ENCODE data around the gene AFAP1. TPM values are rescaled to one million over a fixed set of nuclear protein-coding genes. Genes with fewer than 3 reads are reported as not detected.

Gene AFAP1
- total and polyA plus RNA-seq, 2 donors (not counting 3 experiments of a cell fraction or from before 2014, with no cell fraction given): 32.3 to 103 TPM

GRCh38 chr4:7886007-7886973 is 53.4 kb downstream of the AFAP1 start:
- Histone ChIP-seq H3K27me3 (ENCODE audit: control insufficient read depth in 2 of 2, insufficient read depth in 2 of 2, low read length in 2 of 2) (no peaks in the 10 kb centered on the region), H3K9me3 (replicated peaks; ENCODE audit: control insufficient read depth, insufficient read depth, low read length) (no peaks in the 10 kb centered on the region), H3K9ac (replicated peaks; ENCODE audit: extremely low read depth, insufficient read depth, low read length) (peak overlapping the region; percentile 26), H3K9me1 (replicated peaks; ENCODE audit: control insufficient read depth, extremely low read depth, insufficient read depth, low read length) (no peaks in the 10 kb centered on the region), H3K4me2 (ENCODE audit: insufficient read depth, low read length) (peak overlapping the region; percentile 25), H3K4me3 (replicated peaks in 1 of 3; ENCODE audit: insufficient read depth in 1 of 3, low read depth in 1 of 3, low read length in 3 of 3) (no peak overlapping the region), H3K79me2 (ENCODE audit: control insufficient read depth, insufficient read depth, low read length) (peaks cover 99% of the 10 kb centered on the region), H3K4me1 (ENCODE audit: control insufficient read depth, extremely low read depth, insufficient read depth, low read length) (peaks cover 27% of the 10 kb centered on the region), H3K27ac (ENCODE audit: insufficient read depth, low read depth, low read length) (no peak overlapping the region), H3K36me3 (ENCODE audit: control insufficient read depth in 2 of 2, extremely low read depth in 1 of 2, insufficient read depth in 2 of 2, low read length in 2 of 2) (no peaks in the 10 kb centered on the region), H4K20me1 (replicated peaks; ENCODE audit: control insufficient read depth, extremely low read depth, insufficient read depth, low read length) (no peaks in the 10 kb centered on the region), H2AFZ (ENCODE audit: low read depth, low read length) (no peak overlapping the region)
- FAIRE-seq: peak; percentile 4
- BruUV-seq (replicated peaks): no TSS peak
- TF ChIP-seq POLR2A (IDR thresholded peaks at IDR 0.05; ENCODE audit: low read depth, low read length) (no peak), JUN (IDR thresholded peaks at IDR 0.05; ENCODE audit: borderline replicate concordance, insufficient read depth, insufficient read length, low read depth) (no peak), POLR2AphosphoS5 (IDR thresholded peaks at IDR 0.05; ENCODE audit: insufficient read depth, low read depth, low read length) (no peak), GATA2 (IDR thresholded peaks at IDR 0.05; ENCODE audit: insufficient read depth, insufficient read length, low read depth, low read length) (no peak), MAX (IDR thresholded peaks at IDR 0.05; ENCODE audit: insufficient read depth, insufficient read length) (no peak), MYC (IDR thresholded peaks at IDR 0.05; ENCODE audit: low read depth, low read length) (no peak), EZH2 (IDR thresholded peaks at IDR 0.05; ENCODE audit: borderline replicate concordance, low read depth, low read length, severe bottlenecking) (no peak), FOS (IDR thresholded peaks at IDR 0.05; ENCODE audit: borderline replicate concordance, insufficient read depth, low read length) (no peak)
- TF ChIP-seq, protein P1, sequence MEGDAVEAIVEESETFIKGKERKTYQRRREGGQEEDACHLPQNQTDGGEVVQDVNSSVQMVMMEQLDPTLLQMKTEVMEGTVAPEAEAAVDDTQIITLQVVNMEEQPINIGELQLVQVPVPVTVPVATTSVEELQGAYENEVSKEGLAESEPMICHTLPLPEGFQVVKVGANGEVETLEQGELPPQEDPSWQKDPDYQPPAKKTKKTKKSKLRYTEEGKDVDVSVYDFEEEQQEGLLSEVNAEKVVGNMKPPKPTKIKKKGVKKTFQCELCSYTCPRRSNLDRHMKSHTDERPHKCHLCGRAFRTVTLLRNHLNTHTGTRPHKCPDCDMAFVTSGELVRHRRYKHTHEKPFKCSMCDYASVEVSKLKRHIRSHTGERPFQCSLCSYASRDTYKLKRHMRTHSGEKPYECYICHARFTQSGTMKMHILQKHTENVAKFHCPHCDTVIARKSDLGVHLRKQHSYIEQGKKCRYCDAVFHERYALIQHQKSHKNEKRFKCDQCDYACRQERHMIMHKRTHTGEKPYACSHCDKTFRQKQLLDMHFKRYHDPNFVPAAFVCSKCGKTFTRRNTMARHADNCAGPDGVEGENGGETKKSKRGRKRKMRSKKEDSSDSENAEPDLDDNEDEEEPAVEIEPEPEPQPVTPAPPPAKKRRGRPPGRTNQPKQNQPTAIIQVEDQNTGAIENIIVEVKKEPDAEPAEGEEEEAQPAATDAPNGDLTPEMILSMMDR (IDR thresholded peaks at IDR 0.05; ENCODE audit: extremely low read depth in 1 of 2, insufficient read depth in 1 of 2, low read depth in 1 of 2, low read length in 2 of 2): no peak
- ChIA-PET POLR2A (no interaction called here), CTCF (interaction anchor here (1.3 to 3.4 kb wide), 2 partner anchors 10 to 84 kb away, joined by 3 to 18 read pairs; no protein-coding TSS in a partner anchor)
- no peak for DNase-seq (ENCODE audit: low read depth, low spot score)
- dilution Hi-C loops (cut with MboI; ENCODE audit: extremely low pct_ligation_motif_present, low sequenced_read_pairs): no loop called here
- intact Hi-C loops (cut with micrococcal nuclease): no loop called here
